Activated CD4-positive, alpha-beta T cell treated with anti-CD3 and anti-CD28 coated beads, Interleukin-2, amount 10 ng/mL, durations not matched to agents 7 days and 5 days (primary cell): ENCODE data around the gene SHISA9. TPM values are rescaled to one million over a fixed set of nuclear protein-coding genes. Genes with fewer than 3 reads are reported as not detected.

Experiments
- CTCF ChIA-PET: fragments of 350-600 bp; sonication (Branson Sonifier 250); formaldehyde crosslinking; loops from one replicate; lab custom pipeline; 2021; ENCODE audit warnings: antibody characterized with exemption; lab: Charles Lee
- POLR2A ChIA-PET: fragments of 350-600 bp; sonication (Branson Sonifier 250); formaldehyde crosslinking; loops from one replicate; lab custom pipeline; 2021; ENCODE audit warnings: antibody characterized with exemption; lab: Charles Lee
- DNase-seq: peaks from one replicate; pipeline ENCODE4 v3.0.0-alpha.2; 2020
- H3K27ac Mint-ChIP-seq: one replicate; pipeline ENCODE4 v1.8.0; 2021; ENCODE audit warnings: mild to moderate bottlenecking, moderate library complexity, mixed read lengths
- H3K27me3 Mint-ChIP-seq: one replicate; pipeline ENCODE4 v1.8.0; 2021; ENCODE audit warnings: mixed read lengths
- H3K36me3 Mint-ChIP-seq: one replicate; pipeline ENCODE4 v1.8.0; 2021; ENCODE audit warnings: low read depth, mixed read lengths
- H3K4me1 Mint-ChIP-seq: one replicate; pipeline ENCODE4 v1.8.0; 2021; ENCODE audit warnings: mixed read lengths
- H3K4me3 Mint-ChIP-seq: one replicate; pipeline ENCODE4 v1.8.0; 2021; ENCODE audit warnings: mild to moderate bottlenecking, moderate library complexity, mixed read lengths
- H3K9me3 Mint-ChIP-seq: one replicate; pipeline ENCODE4 v1.8.0; 2021; ENCODE audit warnings: mixed read lengths
- total RNA-seq, 2 experiments: library from RNA; stranded (reverse); gene quantifications; one replicate each; pipeline ENCODE4 v1.2.3, GENCODE V29; 2021

The SHISA9 gene
- total RNA-seq, 2 experiments from 2014 or later = 0.04 TPM; not detected in 1

DNA sequence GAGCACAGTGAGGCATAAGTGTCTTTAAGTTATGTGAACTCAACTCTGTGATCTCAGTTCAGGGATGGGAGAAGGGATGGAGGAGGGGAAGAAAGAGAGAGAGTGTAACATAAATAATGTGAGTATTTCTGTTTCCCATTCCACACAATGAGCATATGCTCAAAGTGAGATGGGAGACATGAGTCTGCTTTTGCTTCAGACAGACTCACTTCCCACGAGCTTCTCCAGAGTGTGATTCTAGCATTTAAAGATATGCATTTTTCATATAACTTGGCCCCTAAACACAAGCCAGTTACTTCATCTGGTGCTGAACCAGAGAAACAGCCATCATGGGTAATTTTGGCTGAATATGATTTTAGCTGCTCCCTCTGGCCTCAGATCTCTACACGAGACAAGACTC lies 35.0 kb downstream of the SHISA9 start:
- H3K36me3 Mint-ChIP-seq = no peaks in the 10 kb centered on the region
- no peak for DNase-seq
- H3K4me3 Mint-ChIP-seq = no peak overlapping the region
- CTCF ChIA-PET = no interaction called here
- POLR2A ChIA-PET = no interaction called here
- H3K27ac Mint-ChIP-seq = no peak overlapping the region
- H3K4me1 Mint-ChIP-seq = no peaks in the 10 kb centered on the region
- H3K27me3 Mint-ChIP-seq = no peaks in the 10 kb centered on the region
- no peaks in the 10 kb centered on the region for H3K9me3 Mint-ChIP-seq

GRCh38 chr16:12941896-12942295 lies 40.5 kb downstream of the SHISA9 start:
- H3K36me3 Mint-ChIP-seq = no peaks in the 10 kb centered on the region
- H3K27ac Mint-ChIP-seq = no peak overlapping the region
- DNase-seq = no peak
- ChIA-PET CTCF (no interaction called here), POLR2A (no interaction called here)
- no peaks in the 10 kb centered on the region for H3K9me3 Mint-ChIP-seq
- no peaks in the 10 kb centered on the region for H3K4me1 Mint-ChIP-seq
- no peaks in the 10 kb centered on the region for H3K27me3 Mint-ChIP-seq
- H3K4me3 Mint-ChIP-seq = no peak overlapping the region

DNA sequence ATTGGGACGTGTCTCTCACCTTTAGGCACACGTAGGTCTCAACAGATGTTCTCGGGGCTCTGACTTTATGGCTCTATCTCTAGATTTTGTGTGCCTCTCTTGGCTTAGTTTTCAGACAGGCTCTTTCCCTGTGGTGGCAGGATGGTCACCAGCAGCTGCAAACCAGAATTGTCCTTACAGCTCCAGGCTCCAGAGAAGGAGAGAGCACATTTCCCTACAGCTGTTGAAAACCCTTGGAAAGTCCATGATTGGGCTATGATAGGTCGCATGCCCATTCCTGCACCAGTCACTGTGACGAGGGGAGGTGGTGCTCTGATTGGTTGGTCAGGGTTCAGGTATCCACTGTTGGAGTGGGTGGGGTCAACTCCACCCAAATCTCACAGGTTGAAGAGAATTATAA lies 41.5 kb downstream of the SHISA9 start:
- H3K27me3 Mint-ChIP-seq = no peaks in the 10 kb centered on the region
- H3K4me3 Mint-ChIP-seq = no peak overlapping the region
- ChIA-PET POLR2A (no interaction called here), CTCF (no interaction called here)
- no peak overlapping the region for H3K27ac Mint-ChIP-seq
- H3K4me1 Mint-ChIP-seq = no peaks in the 10 kb centered on the region
- H3K9me3 Mint-ChIP-seq = no peaks in the 10 kb centered on the region
- no peak for DNase-seq
- H3K36me3 Mint-ChIP-seq = no peaks in the 10 kb centered on the region

DNA sequence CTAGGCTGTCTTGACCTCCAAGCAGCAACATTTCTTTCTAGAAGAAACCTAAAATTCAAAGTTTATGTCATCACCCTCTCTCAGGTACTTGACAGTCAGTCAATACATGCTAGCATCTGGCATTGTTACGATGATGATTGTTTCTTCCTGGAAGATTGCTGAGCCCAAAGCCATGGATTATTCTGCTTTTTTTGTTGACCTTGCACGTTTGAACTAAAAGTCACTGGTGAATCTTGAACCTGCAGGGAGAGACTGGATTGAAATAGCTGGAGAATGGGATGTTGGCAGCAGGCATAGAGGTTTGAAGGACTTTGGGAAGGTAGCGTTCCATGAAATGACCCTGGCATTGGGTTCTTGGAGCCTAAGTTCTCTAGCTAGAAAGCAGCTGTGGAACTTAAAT lies 42.9 kb downstream of the SHISA9 start:
- Mint-ChIP-seq H3K9me3 (no peaks in the 10 kb centered on the region), H3K4me1 (no peaks in the 10 kb centered on the region), H3K36me3 (no peaks in the 10 kb centered on the region), H3K4me3 (no peak overlapping the region), H3K27me3 (no peaks in the 10 kb centered on the region), H3K27ac (no peak overlapping the region)
- POLR2A ChIA-PET = no interaction called here
- CTCF ChIA-PET = no interaction called here
- no peak for DNase-seq

DNA sequence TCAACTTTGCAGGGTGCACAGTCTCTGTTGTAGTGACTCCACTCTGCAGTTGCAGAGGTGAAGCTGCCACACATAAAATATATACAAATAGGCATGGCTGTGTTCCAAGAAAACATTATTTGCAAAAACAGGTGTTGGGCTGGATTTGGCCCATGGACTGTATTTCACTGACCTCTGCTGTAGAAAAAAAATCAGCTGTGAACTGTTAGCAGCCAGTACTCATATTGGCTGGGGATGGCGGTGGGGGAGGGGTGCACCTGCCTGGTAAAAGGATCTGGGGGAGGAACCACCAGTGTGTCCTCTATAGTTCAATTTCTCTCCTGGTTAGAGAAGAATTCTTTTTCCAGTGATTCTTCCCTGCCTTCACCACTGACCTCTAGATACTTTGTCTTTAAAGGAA lies 50.0 kb downstream of the SHISA9 start:
- H3K9me3 Mint-ChIP-seq = peaks cover 5% of the 10 kb centered on the region
- H3K36me3 Mint-ChIP-seq = no peaks in the 10 kb centered on the region
- H3K4me1 Mint-ChIP-seq = no peaks in the 10 kb centered on the region
- POLR2A ChIA-PET = no interaction called here
- no peak overlapping the region for H3K27ac Mint-ChIP-seq
- CTCF ChIA-PET = no interaction called here
- no peak for DNase-seq
- no peak overlapping the region for H3K4me3 Mint-ChIP-seq
- H3K27me3 Mint-ChIP-seq = no peaks in the 10 kb centered on the region

DNA sequence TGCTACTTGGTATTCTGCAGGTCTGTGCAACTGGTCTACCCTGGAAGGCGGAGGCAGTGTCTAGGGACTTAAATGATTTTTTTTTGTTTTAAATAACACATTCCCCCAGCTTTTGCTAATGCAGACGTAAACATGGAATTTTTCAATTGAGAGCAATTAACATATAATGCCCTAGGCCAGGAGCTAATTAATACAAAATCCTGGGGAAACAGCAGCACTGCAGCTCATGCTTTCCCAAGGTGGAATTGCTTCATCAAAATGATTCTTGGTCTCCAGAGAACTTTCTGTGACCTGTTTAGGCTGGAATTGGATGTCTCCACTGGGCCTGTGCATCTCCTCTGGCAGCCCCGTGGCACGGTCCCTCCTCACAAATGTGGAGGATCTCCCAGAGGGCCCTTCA lies 50.6 kb downstream of the SHISA9 start:
- Mint-ChIP-seq H3K27me3 (no peaks in the 10 kb centered on the region), H3K4me1 (no peaks in the 10 kb centered on the region), H3K36me3 (no peaks in the 10 kb centered on the region), H3K9me3 (peaks cover 5% of the 10 kb centered on the region), H3K4me3 (no peak overlapping the region), H3K27ac (no peak overlapping the region)
- POLR2A ChIA-PET = no interaction called here
- CTCF ChIA-PET = no interaction called here
- no peak for DNase-seq

GRCh38 chr16:12958366-12958765 lies 57.0 kb downstream of the SHISA9 start:
- Mint-ChIP-seq H3K9me3 (no peaks in the 10 kb centered on the region), H3K4me3 (no peak overlapping the region), H3K36me3 (no peaks in the 10 kb centered on the region), H3K27ac (no peak overlapping the region), H3K27me3 (no peaks in the 10 kb centered on the region), H3K4me1 (no peaks in the 10 kb centered on the region)
- ChIA-PET POLR2A (no interaction called here), CTCF (no interaction called here)
- DNase-seq = no peak

DNA sequence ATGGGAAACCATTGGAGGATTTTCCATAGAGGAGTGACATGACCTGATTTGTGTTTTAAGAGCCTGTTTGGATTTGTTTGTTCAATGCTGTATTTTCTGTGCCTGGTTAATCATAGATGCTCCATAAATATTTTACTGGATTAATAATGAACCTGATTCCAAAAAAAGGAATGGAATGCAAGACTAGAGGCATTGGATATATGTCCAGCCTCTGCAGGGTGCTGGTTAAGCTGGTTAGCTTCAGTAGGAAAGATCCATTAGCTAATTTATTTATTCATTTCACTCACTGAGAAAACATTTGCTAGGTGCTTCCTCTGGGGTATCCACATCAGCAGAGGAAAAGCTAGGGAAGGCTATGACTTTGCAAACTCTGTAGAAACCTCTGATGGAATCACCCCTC lies 57.7 kb downstream of the SHISA9 start:
- POLR2A ChIA-PET = no interaction called here
- no peak overlapping the region for H3K27ac Mint-ChIP-seq
- H3K4me3 Mint-ChIP-seq = no peak overlapping the region
- DNase-seq = no peak
- H3K27me3 Mint-ChIP-seq = no peaks in the 10 kb centered on the region
- H3K36me3 Mint-ChIP-seq = no peaks in the 10 kb centered on the region
- CTCF ChIA-PET = no interaction called here
- H3K9me3 Mint-ChIP-seq = no peaks in the 10 kb centered on the region
- no peaks in the 10 kb centered on the region for H3K4me1 Mint-ChIP-seq

DNA sequence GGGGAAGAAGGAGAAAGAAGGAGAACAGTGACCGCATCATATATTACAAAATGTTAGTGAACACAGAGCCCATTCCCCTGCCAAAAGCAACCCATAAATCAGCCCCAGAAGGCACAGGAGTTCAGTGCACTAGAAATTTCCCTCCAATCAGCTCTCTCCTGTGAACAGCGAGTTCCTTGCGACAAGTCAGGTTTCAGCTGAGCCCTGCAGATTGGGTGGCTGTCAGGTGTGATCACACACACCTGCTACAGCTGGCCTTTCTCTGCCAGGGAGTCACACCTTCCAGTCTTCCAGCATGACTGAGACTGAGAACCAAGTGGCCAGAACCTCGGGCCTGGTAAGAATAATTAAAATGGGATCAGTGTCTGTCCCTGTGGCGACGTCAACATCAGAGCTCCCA lies 60.2 kb downstream of the SHISA9 start:
- H3K4me1 Mint-ChIP-seq = no peaks in the 10 kb centered on the region
- no peaks in the 10 kb centered on the region for H3K27me3 Mint-ChIP-seq
- H3K27ac Mint-ChIP-seq = no peak overlapping the region
- CTCF ChIA-PET = no interaction called here
- H3K36me3 Mint-ChIP-seq = no peaks in the 10 kb centered on the region
- POLR2A ChIA-PET = no interaction called here
- H3K9me3 Mint-ChIP-seq = no peaks in the 10 kb centered on the region
- no peak for DNase-seq
- H3K4me3 Mint-ChIP-seq = no peak overlapping the region

- ChIA-PET POLR2A (no interaction called here), CTCF (no interaction called here)
- no peak overlapping the region for H3K27ac Mint-ChIP-seq
- H3K9me3 Mint-ChIP-seq = no peaks in the 10 kb centered on the region
- DNase-seq = no peak
- H3K4me1 Mint-ChIP-seq = no peaks in the 10 kb centered on the region
- no peaks in the 10 kb centered on the region for H3K27me3 Mint-ChIP-seq
- no peaks in the 10 kb centered on the region for H3K36me3 Mint-ChIP-seq
- no peak overlapping the region for H3K4me3 Mint-ChIP-seq
These were observed 63.1 kb downstream of the SHISA9 start for GRCh38 chr16:12964461-12964860.

- no peak for DNase-seq
- Mint-ChIP-seq H3K27me3 (no peaks in the 10 kb centered on the region), H3K36me3 (no peaks in the 10 kb centered on the region), H3K27ac (no peak overlapping the region), H3K9me3 (no peaks in the 10 kb centered on the region), H3K4me1 (no peaks in the 10 kb centered on the region), H3K4me3 (no peak overlapping the region)
- POLR2A ChIA-PET = no interaction called here
- CTCF ChIA-PET = no interaction called here
These were observed 63.9 kb downstream of the SHISA9 start for GRCh38 chr16:12965274-12965804.

DNA sequence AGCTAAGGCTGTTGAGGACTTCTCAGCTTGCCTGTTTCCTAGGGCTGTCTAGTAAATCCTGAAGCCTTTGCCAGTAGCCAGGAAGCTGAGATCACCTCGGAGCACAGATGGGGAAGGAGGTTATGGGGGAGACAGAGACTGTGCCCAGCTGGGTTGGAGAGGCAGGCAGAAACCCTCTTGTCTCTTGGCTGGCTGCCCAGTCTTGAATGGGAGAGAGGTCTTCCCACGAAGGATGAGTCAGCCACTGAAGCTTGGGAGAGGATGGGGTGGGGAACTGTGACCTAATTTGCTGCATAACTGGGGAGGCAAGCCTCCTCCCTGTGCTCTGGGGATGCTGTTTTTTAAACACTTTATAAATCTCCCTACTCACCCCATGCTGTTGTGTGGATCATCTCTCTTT lies 69.8 kb downstream of the SHISA9 start:
- H3K27ac Mint-ChIP-seq = no peak overlapping the region
- CTCF ChIA-PET = no interaction called here
- H3K36me3 Mint-ChIP-seq = no peaks in the 10 kb centered on the region
- no peaks in the 10 kb centered on the region for H3K9me3 Mint-ChIP-seq
- H3K4me3 Mint-ChIP-seq = no peak overlapping the region
- POLR2A ChIA-PET = no interaction called here
- DNase-seq = no peak
- H3K4me1 Mint-ChIP-seq = no peaks in the 10 kb centered on the region
- no peaks in the 10 kb centered on the region for H3K27me3 Mint-ChIP-seq

- Mint-ChIP-seq H3K36me3 (no peaks in the 10 kb centered on the region), H3K4me3 (no peak overlapping the region)
These were observed 70.8 kb downstream of the SHISA9 start for GRCh38 chr16:12972246-12972645.

GRCh38 chr16:12975766-12976165 lies 74.4 kb downstream of the SHISA9 start:
- H3K4me1 Mint-ChIP-seq = no peaks in the 10 kb centered on the region
- CTCF ChIA-PET = no interaction called here
- no peaks in the 10 kb centered on the region for H3K27me3 Mint-ChIP-seq
- H3K4me3 Mint-ChIP-seq = no peak overlapping the region
- no peaks in the 10 kb centered on the region for H3K9me3 Mint-ChIP-seq
- DNase-seq = no peak
- POLR2A ChIA-PET = no interaction called here
- no peaks in the 10 kb centered on the region for H3K36me3 Mint-ChIP-seq
- H3K27ac Mint-ChIP-seq = no peak overlapping the region

More at GRCh38 chr16:12972246-12972645, 70.8 kb downstream of the SHISA9 start:
- CTCF ChIA-PET = no interaction called here
- Mint-ChIP-seq H3K9me3 (no peaks in the 10 kb centered on the region), H3K27ac (no peak overlapping the region), H3K4me1 (no peaks in the 10 kb centered on the region), H3K27me3 (no peaks in the 10 kb centered on the region)
- DNase-seq = no peak
- POLR2A ChIA-PET = no interaction called here
